ENCODE measurements around the gene CCDC83. TPM values are rescaled to one million over a fixed set of nuclear protein-coding genes. Genes with fewer than 3 reads are reported as not detected.

Gene CCDC83
- total RNA-seq, 4 donors from 2014 or later: not detected

DNA sequence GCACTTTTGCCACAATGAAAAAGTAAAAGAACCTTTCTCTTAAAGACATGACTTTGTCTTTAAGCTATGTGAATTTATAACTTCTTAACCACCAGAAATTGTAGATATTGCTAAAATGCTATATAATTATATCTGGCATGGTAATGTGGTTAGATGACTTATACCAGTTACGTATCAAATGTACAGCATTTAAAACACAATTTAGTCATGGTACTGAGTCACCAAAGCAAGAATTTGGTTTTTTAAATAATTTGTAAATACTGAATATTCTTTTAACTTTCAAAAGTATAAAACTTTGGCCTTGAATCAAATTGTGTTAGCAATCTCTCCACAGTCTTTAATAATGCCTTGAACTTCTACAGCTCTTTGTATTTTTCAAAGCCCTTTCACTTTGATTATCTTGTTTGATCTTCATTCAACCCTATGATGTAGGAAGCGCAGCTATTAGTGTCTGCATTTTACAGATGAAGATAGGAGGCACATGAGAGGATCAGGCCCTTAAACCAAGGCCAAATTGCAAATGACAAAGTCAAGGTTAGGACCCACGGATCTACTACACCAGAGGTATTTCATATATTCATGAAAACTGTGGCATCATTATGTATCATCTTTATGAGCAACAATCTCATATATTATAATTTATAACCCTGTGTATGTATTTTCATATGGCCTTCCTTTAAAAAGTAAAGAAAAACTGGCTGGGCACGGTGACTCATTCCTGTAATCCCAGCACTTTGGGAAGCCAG, 39.8 kb upstream of the CCDC83 start:
- H3K36me3 ChIP-seq: no peaks in the 10 kb centered on the region
- H3K27me3 ChIP-seq: no peaks in the 10 kb centered on the region
- WGBS: 77% methylated on average over 4 of the region's 4 CpGs
- TF ChIP-seq POLR2A (IDR thresholded peaks at IDR 0.05): no peak
- TF ChIP-seq EP300 (IDR thresholded peaks at IDR 0.05): no peak
- no peak for TF ChIP-seq POLR2AphosphoS5 (IDR thresholded peaks at IDR 0.05)
- TF ChIP-seq, protein P1, sequence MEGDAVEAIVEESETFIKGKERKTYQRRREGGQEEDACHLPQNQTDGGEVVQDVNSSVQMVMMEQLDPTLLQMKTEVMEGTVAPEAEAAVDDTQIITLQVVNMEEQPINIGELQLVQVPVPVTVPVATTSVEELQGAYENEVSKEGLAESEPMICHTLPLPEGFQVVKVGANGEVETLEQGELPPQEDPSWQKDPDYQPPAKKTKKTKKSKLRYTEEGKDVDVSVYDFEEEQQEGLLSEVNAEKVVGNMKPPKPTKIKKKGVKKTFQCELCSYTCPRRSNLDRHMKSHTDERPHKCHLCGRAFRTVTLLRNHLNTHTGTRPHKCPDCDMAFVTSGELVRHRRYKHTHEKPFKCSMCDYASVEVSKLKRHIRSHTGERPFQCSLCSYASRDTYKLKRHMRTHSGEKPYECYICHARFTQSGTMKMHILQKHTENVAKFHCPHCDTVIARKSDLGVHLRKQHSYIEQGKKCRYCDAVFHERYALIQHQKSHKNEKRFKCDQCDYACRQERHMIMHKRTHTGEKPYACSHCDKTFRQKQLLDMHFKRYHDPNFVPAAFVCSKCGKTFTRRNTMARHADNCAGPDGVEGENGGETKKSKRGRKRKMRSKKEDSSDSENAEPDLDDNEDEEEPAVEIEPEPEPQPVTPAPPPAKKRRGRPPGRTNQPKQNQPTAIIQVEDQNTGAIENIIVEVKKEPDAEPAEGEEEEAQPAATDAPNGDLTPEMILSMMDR (IDR thresholded peaks at IDR 0.05): no peak
- H3K4me3 ChIP-seq: no peak overlapping the region
- peaks cover 9% of the 10 kb centered on the region for H3K4me1 ChIP-seq
- DNase-seq (ENCODE audit: low spot score in 2 of 2): no peak
- H3K27ac ChIP-seq: no peak overlapping the region
- no peaks in the 10 kb centered on the region for H3K9me3 ChIP-seq

DNA sequence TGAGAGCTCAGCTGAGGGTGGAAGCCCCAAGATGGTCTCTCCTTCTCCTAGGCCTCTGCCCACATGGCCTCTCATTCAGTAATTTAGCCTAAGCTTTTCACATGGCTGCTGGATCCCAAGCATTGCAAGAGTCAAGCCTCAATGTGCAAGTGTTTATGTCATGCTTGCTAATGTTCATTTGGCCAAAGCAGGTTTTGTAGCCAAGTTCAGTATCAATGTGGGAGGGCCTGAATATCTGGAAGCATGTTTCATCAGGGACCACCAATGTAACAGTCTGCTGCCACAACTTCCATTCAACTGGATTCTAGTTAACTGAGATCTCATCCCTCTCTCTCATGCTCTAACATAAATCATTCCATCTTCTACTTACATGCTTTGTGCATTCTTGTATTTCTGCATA, 35.7 kb upstream of the CCDC83 start:
- H3K4me1 ChIP-seq: no peaks in the 10 kb centered on the region
- H3K4me3 ChIP-seq: no peak overlapping the region
- no peaks in the 10 kb centered on the region for H3K9me3 ChIP-seq
- H3K36me3 ChIP-seq: no peaks in the 10 kb centered on the region
- TF ChIP-seq POLR2AphosphoS5 (IDR thresholded peaks at IDR 0.05) (no peak), POLR2A (IDR thresholded peaks at IDR 0.05) (no peak), EP300 (IDR thresholded peaks at IDR 0.05) (no peak)
- TF ChIP-seq, protein P1 (IDR thresholded peaks at IDR 0.05): no peak
- no peak overlapping the region for H3K27ac ChIP-seq
- no peaks in the 10 kb centered on the region for H3K27me3 ChIP-seq
- DNase-seq (ENCODE audit: low spot score in 2 of 2): no peak

DNA sequence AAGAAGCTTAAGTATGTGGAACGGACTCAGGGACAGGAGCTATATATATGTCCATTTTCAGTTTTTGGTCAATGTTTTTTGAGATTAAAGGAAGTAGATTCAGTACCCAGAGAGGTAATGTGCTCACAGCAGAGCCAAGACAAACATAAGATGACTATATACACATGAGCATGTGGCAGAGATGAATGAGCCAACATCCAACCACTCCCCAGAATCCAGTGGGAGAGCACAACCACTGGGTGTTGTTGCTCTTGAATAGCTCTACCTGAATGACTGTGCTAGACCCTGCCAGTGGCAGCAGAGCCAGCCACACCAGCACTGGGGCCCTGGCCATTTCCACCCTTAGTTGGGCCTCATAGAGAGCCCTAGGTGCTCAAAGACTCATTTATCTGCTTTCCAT, 33.5 kb upstream of the CCDC83 start:
- Histone ChIP-seq H3K4me1 (no peaks in the 10 kb centered on the region), H3K9me3 (no peaks in the 10 kb centered on the region)

DNA sequence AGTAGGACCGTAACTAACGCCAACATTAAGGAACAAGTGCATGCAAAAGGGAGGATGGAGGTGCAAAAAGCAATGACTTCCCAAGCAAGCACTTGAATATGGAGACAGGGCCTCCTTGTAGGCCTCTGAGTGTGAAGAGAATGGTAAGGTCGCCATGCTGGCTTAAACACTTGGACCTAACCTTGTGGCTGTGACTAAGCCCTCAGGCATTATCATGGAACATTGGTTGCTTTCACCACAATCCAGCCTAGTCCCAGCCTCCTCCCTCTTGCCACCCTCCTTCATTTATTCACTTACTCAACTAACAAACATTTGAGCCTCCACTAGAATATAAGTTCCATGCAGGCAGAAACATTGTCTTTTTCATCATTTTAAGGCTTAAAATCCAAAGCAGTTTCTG, 32.4 kb upstream of the CCDC83 start:
- 93% methylated on average over 3 of the region's 3 CpGs for WGBS
- H3K9me3 ChIP-seq: no peaks in the 10 kb centered on the region
- no peak for TF ChIP-seq POLR2AphosphoS5 (IDR thresholded peaks at IDR 0.05)
- TF ChIP-seq, protein P1 (IDR thresholded peaks at IDR 0.05): no peak
- no peak for TF ChIP-seq POLR2A (IDR thresholded peaks at IDR 0.05)
- no peak for TF ChIP-seq EP300 (IDR thresholded peaks at IDR 0.05)
- H3K27ac ChIP-seq: no peak overlapping the region
- no peak for DNase-seq (ENCODE audit: low spot score in 2 of 2)
- H3K27me3 ChIP-seq: no peaks in the 10 kb centered on the region
- H3K36me3 ChIP-seq: no peaks in the 10 kb centered on the region
- H3K4me3 ChIP-seq: no peak overlapping the region
- peaks cover 9% of the 10 kb centered on the region for H3K4me1 ChIP-seq

More for the DNA sequence above, 33.5 kb upstream of the CCDC83 start:
- no peak overlapping the region for H3K27ac ChIP-seq
- DNase-seq (ENCODE audit: low spot score in 2 of 2): no peak
- 90% methylated on average over 1 of the region's 1 CpG for WGBS
- H3K4me3 ChIP-seq: no peak overlapping the region
- no peak for TF ChIP-seq POLR2AphosphoS5 (IDR thresholded peaks at IDR 0.05)
- no peak for TF ChIP-seq POLR2A (IDR thresholded peaks at IDR 0.05)
- no peak for TF ChIP-seq EP300 (IDR thresholded peaks at IDR 0.05)
- TF ChIP-seq, protein P1 (IDR thresholded peaks at IDR 0.05): no peak
- H3K27me3 ChIP-seq: no peaks in the 10 kb centered on the region
- no peaks in the 10 kb centered on the region for H3K36me3 ChIP-seq

DNA sequence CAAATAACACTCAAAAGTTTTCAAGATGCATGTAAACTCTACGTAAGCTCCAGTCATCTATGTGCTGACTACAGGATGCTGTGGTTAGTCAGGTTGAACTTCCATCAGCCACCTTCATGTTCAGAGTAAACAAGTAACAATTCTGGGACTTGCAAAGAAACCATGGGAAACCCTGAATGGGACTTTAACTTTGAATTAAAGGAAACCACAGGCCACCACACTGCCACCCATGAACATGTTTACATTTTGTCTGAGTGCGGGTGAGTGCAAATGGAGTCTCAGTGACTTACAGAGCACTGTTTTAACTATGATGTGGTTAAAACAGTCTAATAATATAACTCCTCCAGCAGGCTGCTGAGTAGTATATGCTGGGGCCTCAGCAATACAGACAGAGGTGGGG, 31.4 kb upstream of the CCDC83 start:
- no peak for DNase-seq (ENCODE audit: low spot score in 2 of 2)
- no peak overlapping the region for H3K27ac ChIP-seq
- 87% methylated on average over 2 of the region's 2 CpGs for WGBS

More for the DNA sequence above, 31.4 kb upstream of the CCDC83 start:
- Histone ChIP-seq H3K4me3 (no peak overlapping the region), H3K9me3 (no peaks in the 10 kb centered on the region), H3K4me1 (peaks cover 18% of the 10 kb centered on the region), H3K27me3 (no peaks in the 10 kb centered on the region), H3K36me3 (no peaks in the 10 kb centered on the region)
- TF ChIP-seq POLR2AphosphoS5 (IDR thresholded peaks at IDR 0.05) (no peak), POLR2A (IDR thresholded peaks at IDR 0.05) (no peak), EP300 (IDR thresholded peaks at IDR 0.05) (no peak)
- TF ChIP-seq, protein P1 (IDR thresholded peaks at IDR 0.05): no peak
